Left renal pelvis (tissue), 4 donors: ENCODE measurements around the gene ABCG5. TPM values are rescaled to one million over a fixed set of nuclear protein-coding genes. Genes with fewer than 3 reads are reported as not detected.

Experiments used
- DNase-seq, 4 donors: peaks; one replicate each; pipeline ENCODE4 v3.0.0-alpha.2; 2013; ENCODE audit warnings: low read depth in 4 of 4, low spot score in 3 of 4
- polyA plus RNA-seq, 4 donors: library from polyadenylated mRNA; unstranded; fragments of 120-200 nt; gene quantifications; one replicate each; pipeline ENCODE4 v1.2.1, GENCODE V29; 2013; ENCODE audit not compliant: insufficient read length in 4 of 4

The ABCG5 gene
- polyA plus RNA-seq: under 1 TPM; 0.11 to 0.76 (median 0.63) TPM

GRCh38 chr2:43838560-43839267, at the start of gene ABCG5, which contains the start of gene ABCG8:
Gene ABCG5 (minus strand): TSS chr2:43838839. CDS start chr2:43838679, 160 bp downstream.
Gene ABCG8 (plus strand): TSS chr2:43838971. CDS start chr2:43839054, 83 bp downstream.
- DNase-seq: no peak

- DNase-seq: no peak
Observed at GRCh38 chr2:43887176-43887575, 48.5 kb upstream of the ABCG5 start.

- DNase-seq: no peak
Observed at GRCh38 chr2:43885132-43885632, 46.5 kb upstream of the ABCG5 start.

GRCh38 chr2:43884689-43885088, 46.0 kb upstream of the ABCG5 start:
- no peak for DNase-seq

- DNase-seq: no peak
Observed at GRCh38 chr2:43882312-43882711, 43.7 kb upstream of the ABCG5 start.

- DNase-seq: no peak
Observed at GRCh38 chr2:43880952-43881351, 42.3 kb upstream of the ABCG5 start.

- no peak for DNase-seq
Observed at GRCh38 chr2:43880471-43880870, 41.8 kb upstream of the ABCG5 start.

- no peak for DNase-seq
Observed at GRCh38 chr2:43879261-43879660, 40.6 kb upstream of the ABCG5 start.

GRCh38 chr2:43877782-43878464, 39.3 kb upstream of the ABCG5 start:
- no peak for DNase-seq

GRCh38 chr2:43874776-43875451, 36.3 kb upstream of the ABCG5 start:
- DNase-seq: no peak

GRCh38 chr2:43872151-43872550, 33.5 kb upstream of the ABCG5 start:
- DNase-seq: no peak

GRCh38 chr2:43855292-43855691, 16.7 kb upstream of the ABCG5 start:
- no peak for DNase-seq

- DNase-seq: no peak
Observed at GRCh38 chr2:43854671-43855070, 16.0 kb upstream of the ABCG5 start.

GRCh38 chr2:43853141-43854081, 14.8 kb upstream of the ABCG5 start:
- no peak for DNase-seq

GRCh38 chr2:43852196-43852730, 13.6 kb upstream of the ABCG5 start:
- DNase-seq: no peak

GRCh38 chr2:43851011-43851980, 12.7 kb upstream of the ABCG5 start:
- no peak for DNase-seq

GRCh38 chr2:43848214-43848613, 9.6 kb upstream of the ABCG5 start:
- no peak for DNase-seq

- no peak for DNase-seq
Observed at GRCh38 chr2:43846140-43846793, 7.6 kb upstream of the ABCG5 start.
